HL-60 (cell line): Measurements from ENCODE around the gene TIAL1.

ENCODE experiments used
- DNase-seq, 2 experiments: peaks; one replicate each; pipeline ENCODE4 v3.0.0-alpha.2; 2010 to 2020; ENCODE audit warnings: low read depth in 1 of 2, low spot score in 1 of 2
- H3K27ac ChIP-seq: fragments of 250-450 bp; sonication (Bioruptor Pico); replicated peaks from 2 replicates; pipeline ENCODE4 v1.5.1; 2020; ENCODE audit warnings: mild to moderate bottlenecking, moderate library complexity
- H3K27me3 ChIP-seq: fragments of 250-450 bp; sonication (Bioruptor Pico); 2 replicates; pipeline ENCODE4 v1.5.1; 2021; ENCODE audit warnings: mild to moderate bottlenecking, moderate library complexity; ENCODE audit not compliant: insufficient read depth, poor library complexity, severe bottlenecking
- H3K4me3 ChIP-seq: replicated peaks from 2 replicates; pipeline ENCODE4 v1.5.1; 2011; ENCODE audit warnings: mild to moderate bottlenecking, control low read depth, low read length; ENCODE audit not compliant: insufficient read depth
- GABPA ChIP-seq: IDR thresholded peaks from 2 replicates; pipeline ENCODE4 v1.6.1; 2012; ENCODE audit warnings: low read depth
- POLR2AphosphoS5 ChIP-seq: IDR thresholded peaks from 2 replicates; pipeline ENCODE4 v1.6.1; 2012; ENCODE audit warnings: low read depth
- SPI1 ChIP-seq: IDR thresholded peaks from 2 replicates; pipeline ENCODE4 v1.6.1; 2012; ENCODE audit warnings: low read depth, mild to moderate bottlenecking, borderline replicate concordance
- TF ChIP-seq, protein P1 (sequence below): IDR thresholded peaks from 2 replicates; pipeline ENCODE4 v1.6.1; 2012; ENCODE audit warnings: low read depth; ENCODE audit not compliant: insufficient replicate concordance
- TF ChIP-seq, protein P2 (sequence below): IDR thresholded peaks from one replicate; pipeline ENCODE4 v1.5.1; 2011; ENCODE audit warnings: low read length, control low read depth, inconsistent platforms; ENCODE audit not compliant: insufficient read depth

Gene TIAL1

GRCh38 chr10:119619215-119619614, 22.5 kb upstream of the TIAL1 start:
- Histone ChIP-seq H3K27me3 (no peaks in the 10 kb centered on the region), H3K27ac (no peak overlapping the region), H3K4me3 (no peak overlapping the region)
- no peak for DNase-seq
- TF ChIP-seq, protein P1, sequence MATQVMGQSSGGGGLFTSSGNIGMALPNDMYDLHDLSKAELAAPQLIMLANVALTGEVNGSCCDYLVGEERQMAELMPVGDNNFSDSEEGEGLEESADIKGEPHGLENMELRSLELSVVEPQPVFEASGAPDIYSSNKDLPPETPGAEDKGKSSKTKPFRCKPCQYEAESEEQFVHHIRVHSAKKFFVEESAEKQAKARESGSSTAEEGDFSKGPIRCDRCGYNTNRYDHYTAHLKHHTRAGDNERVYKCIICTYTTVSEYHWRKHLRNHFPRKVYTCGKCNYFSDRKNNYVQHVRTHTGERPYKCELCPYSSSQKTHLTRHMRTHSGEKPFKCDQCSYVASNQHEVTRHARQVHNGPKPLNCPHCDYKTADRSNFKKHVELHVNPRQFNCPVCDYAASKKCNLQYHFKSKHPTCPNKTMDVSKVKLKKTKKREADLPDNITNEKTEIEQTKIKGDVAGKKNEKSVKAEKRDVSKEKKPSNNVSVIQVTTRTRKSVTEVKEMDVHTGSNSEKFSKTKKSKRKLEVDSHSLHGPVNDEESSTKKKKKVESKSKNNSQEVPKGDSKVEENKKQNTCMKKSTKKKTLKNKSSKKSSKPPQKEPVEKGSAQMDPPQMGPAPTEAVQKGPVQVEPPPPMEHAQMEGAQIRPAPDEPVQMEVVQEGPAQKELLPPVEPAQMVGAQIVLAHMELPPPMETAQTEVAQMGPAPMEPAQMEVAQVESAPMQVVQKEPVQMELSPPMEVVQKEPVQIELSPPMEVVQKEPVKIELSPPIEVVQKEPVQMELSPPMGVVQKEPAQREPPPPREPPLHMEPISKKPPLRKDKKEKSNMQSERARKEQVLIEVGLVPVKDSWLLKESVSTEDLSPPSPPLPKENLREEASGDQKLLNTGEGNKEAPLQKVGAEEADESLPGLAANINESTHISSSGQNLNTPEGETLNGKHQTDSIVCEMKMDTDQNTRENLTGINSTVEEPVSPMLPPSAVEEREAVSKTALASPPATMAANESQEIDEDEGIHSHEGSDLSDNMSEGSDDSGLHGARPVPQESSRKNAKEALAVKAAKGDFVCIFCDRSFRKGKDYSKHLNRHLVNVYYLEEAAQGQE = no peak
- TF ChIP-seq POLR2AphosphoS5 (no peak), GABPA (no peak), SPI1 (no peak)
- TF ChIP-seq, protein P2, sequence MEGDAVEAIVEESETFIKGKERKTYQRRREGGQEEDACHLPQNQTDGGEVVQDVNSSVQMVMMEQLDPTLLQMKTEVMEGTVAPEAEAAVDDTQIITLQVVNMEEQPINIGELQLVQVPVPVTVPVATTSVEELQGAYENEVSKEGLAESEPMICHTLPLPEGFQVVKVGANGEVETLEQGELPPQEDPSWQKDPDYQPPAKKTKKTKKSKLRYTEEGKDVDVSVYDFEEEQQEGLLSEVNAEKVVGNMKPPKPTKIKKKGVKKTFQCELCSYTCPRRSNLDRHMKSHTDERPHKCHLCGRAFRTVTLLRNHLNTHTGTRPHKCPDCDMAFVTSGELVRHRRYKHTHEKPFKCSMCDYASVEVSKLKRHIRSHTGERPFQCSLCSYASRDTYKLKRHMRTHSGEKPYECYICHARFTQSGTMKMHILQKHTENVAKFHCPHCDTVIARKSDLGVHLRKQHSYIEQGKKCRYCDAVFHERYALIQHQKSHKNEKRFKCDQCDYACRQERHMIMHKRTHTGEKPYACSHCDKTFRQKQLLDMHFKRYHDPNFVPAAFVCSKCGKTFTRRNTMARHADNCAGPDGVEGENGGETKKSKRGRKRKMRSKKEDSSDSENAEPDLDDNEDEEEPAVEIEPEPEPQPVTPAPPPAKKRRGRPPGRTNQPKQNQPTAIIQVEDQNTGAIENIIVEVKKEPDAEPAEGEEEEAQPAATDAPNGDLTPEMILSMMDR = no peak

- Histone ChIP-seq H3K4me3 (no peak overlapping the region), H3K27me3 (no peaks in the 10 kb centered on the region), H3K27ac (no peak overlapping the region)
- TF ChIP-seq POLR2AphosphoS5 (no peak), GABPA (no peak), SPI1 (no peak)
- TF ChIP-seq, protein P2 = no peak
- DNase-seq = no peak
Measured at GRCh38 chr10:119616882-119617570, 20.3 kb upstream of the TIAL1 start.

- Histone ChIP-seq H3K4me3 (no peak overlapping the region), H3K27ac (no peak overlapping the region), H3K27me3 (no peaks in the 10 kb centered on the region)
- TF ChIP-seq SPI1 = no peak
- TF ChIP-seq GABPA = no peak
- TF ChIP-seq POLR2AphosphoS5 = no peak
- TF ChIP-seq, protein P2 = no peak
- TF ChIP-seq, protein P1 = no peak
- no peak for DNase-seq
Measured at GRCh38 chr10:119614686-119615085, 17.9 kb upstream of the TIAL1 start.
